ENCODE results near the gene VPS54.
"Not testable (repeated sequence)": the region's sequence is repeated elsewhere in the genome, so short reads cannot be mapped to it uniquely, and the experiment has no call there.

The VPS54 gene

DNA sequence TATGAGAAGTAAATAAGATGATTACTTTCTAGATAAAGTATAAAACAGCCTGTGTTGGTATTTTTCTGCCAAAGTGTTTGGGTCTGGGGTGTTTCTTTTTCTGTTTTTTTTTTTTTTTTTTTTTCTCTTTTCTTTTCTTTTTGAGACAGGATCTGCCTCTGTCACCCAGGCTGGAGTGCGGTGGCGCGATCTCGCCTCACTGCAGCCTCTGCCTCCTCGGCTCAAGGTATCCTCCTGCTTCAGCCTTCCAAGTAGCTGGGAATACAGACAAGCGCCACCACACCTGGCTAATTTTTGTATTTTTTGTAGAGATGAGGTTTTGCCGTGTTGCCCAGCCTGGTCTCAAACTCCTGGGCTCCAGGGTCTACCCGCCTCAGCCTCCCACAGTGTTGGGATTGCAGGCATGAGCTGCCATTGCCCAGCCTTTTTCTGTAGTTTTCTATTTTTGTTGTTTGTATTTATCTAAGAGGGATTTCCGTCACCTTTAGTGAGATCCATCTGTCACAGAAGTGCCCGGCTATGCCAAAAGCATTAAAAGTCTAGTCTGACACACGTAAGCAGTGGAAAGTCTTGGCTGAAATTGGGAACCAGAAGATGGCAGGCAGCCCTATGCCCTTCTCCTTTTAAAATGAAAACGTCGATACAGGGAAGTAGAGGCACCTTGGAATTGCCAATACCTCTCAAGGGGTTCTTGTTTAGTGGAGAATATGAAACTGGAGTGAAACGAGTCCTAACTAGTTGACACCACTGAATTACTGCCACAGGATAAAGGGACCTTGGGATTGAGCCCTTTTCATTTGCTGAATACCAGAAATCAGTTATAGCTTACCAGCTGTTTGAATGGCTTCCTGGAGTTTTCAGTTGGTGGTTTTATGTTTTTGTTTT lies 163.6 kb downstream of the VPS54 start:
- FAIRE-seq = no peak
- TF ChIP-seq, protein P1, sequence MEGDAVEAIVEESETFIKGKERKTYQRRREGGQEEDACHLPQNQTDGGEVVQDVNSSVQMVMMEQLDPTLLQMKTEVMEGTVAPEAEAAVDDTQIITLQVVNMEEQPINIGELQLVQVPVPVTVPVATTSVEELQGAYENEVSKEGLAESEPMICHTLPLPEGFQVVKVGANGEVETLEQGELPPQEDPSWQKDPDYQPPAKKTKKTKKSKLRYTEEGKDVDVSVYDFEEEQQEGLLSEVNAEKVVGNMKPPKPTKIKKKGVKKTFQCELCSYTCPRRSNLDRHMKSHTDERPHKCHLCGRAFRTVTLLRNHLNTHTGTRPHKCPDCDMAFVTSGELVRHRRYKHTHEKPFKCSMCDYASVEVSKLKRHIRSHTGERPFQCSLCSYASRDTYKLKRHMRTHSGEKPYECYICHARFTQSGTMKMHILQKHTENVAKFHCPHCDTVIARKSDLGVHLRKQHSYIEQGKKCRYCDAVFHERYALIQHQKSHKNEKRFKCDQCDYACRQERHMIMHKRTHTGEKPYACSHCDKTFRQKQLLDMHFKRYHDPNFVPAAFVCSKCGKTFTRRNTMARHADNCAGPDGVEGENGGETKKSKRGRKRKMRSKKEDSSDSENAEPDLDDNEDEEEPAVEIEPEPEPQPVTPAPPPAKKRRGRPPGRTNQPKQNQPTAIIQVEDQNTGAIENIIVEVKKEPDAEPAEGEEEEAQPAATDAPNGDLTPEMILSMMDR (IDR thresholded peaks at IDR 0.05; ENCODE audit: insufficient read depth, missing control alignments) = no peak

DNA sequence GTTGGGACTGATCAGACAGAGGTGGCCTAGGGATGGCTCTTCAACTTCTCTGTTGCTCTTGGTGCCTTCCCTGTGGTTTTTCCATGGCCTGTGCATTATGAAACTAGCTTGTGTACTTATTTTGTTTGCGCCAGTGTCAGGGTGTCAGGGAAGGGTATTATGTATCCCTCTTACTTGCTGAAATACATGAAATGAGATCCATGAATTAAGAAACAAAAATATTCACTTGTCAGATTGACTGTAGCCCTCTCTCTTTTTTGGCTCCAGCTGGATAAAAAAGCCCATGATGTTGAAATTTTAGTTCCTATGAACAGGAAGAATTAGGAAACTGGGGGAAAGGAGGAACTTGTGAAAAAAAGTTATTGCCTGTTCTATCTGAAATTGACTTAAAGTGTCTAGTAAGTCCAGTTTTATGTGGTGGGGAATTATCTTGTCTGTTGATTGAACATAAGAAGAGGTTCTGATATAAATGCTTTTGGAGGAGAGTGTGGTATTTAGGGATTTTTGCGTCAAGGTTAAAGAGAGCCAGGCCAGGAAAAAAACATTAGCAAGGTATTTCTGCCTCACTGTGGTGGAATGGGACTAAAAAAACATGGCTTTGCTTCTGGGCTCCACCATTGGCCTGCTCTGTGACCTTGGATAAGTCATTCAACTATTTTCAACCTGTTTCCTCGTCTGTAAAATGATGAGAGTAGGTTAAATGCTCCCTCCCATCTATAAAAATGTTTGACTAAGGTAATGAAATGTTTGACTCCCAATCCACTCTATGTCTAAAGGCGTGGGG lies 165.5 kb downstream of the VPS54 start:
- DNase-seq (ENCODE audit: insufficient read length, low spot score) (no peak), FAIRE-seq (peak; percentile 56)
- TF ChIP-seq, protein P1 (IDR thresholded peaks at IDR 0.05; ENCODE audit: insufficient read depth, missing control alignments) = no peak

More for the DNA sequence above, 163.6 kb downstream of the VPS54 start:
- DNase-seq (ENCODE audit: insufficient read length, low spot score) = no peak

DNA sequence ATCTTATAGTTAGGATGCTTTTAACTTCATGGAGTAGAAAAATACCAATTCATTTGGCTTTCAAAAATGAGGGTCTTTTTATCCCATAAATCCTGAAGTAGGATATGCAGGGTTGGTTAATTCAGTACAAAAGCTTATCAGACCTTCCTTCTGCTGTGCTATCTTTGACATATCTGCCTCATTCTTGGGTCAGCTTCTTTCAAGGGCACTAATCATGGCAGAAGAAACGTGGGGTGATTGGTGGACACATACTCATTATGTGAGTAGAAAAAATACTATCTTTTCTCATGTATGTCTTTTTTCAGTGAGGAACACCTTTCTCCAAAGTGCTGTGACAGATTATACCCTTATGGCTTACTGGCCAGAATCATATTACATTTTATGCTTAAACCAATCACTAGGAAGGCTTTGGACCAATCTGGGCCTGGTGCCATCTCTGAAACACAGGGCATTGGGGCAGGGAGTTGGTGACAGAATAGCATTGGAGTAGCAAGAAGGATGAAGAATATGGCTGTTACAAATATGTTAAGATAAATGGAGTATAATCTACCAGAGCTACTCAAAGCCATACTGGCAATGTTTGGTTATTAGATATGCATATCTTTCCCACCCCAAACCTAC lies 167.4 kb downstream of the VPS54 start:
- no peak for FAIRE-seq
- no peak for DNase-seq (ENCODE audit: insufficient read length, low spot score)
- TF ChIP-seq, protein P1 (IDR thresholded peaks at IDR 0.05; ENCODE audit: insufficient read depth, missing control alignments) = no peak

DNA sequence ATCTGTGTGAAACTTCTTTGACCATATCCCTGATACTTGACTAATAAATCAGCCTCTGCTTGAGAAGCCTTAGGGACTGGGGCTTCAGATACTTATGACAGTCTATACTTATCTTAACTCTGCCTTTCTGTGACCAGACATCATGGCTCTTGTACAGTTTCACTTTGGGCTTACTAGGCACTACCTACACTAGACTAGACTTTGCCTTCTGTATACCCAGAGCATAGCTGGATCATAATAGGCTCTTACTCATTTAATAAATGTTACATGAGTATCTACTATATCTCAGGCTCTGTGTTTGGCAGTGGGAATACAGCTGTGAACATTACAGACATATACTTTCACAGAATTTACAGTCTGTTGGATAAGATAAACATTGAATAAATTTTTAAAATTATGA lies 168.6 kb downstream of the VPS54 start:
- TF ChIP-seq, protein P1 (IDR thresholded peaks at IDR 0.05; ENCODE audit: insufficient read depth, missing control alignments) = no peak
- no peak for FAIRE-seq
- no peak for DNase-seq (ENCODE audit: insufficient read length, low spot score)

GRCh38 chr2:63850204-63850571 lies 169.0 kb downstream of the VPS54 start:
- TF ChIP-seq, protein P1 (IDR thresholded peaks at IDR 0.05; ENCODE audit: insufficient read depth, missing control alignments) = no peak
- no peak for FAIRE-seq

DNA sequence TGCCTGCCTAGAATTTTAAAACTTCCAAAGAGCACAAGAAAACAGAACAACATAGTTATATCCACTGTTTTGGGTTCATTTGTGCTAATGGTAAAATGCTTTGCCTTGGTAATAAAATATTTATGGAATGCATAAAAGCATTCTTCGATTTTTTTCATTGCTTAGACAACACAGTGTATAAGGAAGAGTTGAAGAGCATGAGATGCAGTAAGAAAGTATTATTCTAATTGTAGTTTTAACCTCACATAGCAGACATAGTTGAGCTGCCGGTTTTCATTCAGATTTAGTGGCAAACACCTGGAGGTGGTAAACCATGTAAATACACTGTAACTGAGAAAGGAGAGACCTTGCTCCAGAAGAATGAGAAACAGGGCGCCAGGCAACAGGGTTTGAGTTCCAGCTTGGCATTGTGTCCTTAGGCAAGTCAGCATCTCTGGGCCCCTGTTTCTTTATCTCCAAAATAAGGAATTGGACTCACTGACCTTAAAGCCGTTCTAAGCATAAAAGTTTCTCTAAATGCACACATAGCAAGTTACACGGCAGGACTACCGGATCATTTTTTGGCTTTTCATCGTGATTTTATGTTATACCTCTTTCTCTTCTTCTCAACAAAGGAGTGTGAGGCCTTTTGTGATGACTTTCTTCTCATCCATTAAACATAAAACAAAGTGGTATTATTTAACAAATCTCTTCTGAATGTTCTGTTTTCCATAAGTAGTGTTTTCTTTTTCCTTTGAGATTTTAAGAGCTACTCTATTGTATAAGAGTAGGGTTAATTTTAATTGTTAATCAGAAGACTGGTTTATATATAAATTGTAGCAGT lies 169.6 kb downstream of the VPS54 start:
- FAIRE-seq = no peak
- TF ChIP-seq, protein P1 (IDR thresholded peaks at IDR 0.05; ENCODE audit: insufficient read depth, missing control alignments) = no peak
- DNase-seq (ENCODE audit: insufficient read length, low spot score) = no peak

More at GRCh38 chr2:63850204-63850571, 169.0 kb downstream of the VPS54 start:
- no peak for DNase-seq (ENCODE audit: insufficient read length, low spot score)

GRCh38 chr2:63847571-63847970 lies 171.7 kb downstream of the VPS54 start:
- DNase-seq (ENCODE audit: insufficient read length, low spot score); FAIRE-seq: not testable (repeated sequence)

Data from D721Med (cell line).